Retinal pigment epithelial cell (primary cell): ENCODE measurements around the gene MALAT1.
A peak's percentile ranks its signal among the peaks of the same experiment; 100 is the strongest.

Experiments used
- DNase-seq: peaks from one replicate; pipeline ENCODE4 v3.0.0-alpha.2; 2010; ENCODE audit warnings: low read depth
- H3K4me3 ChIP-seq: 2 replicates; pipeline ENCODE4 v1.5.1; 2011; ENCODE audit warnings: mild to moderate bottlenecking, low read length, control low read depth, moderate library complexity
- TF ChIP-seq, protein P1 (sequence below): conservative IDR thresholded peaks from 2 replicates; pipeline ENCODE4 v1.5.1; 2011; ENCODE audit warnings: low read depth, low read length, control low read depth, inconsistent platforms

MALAT1 gene

DNA sequence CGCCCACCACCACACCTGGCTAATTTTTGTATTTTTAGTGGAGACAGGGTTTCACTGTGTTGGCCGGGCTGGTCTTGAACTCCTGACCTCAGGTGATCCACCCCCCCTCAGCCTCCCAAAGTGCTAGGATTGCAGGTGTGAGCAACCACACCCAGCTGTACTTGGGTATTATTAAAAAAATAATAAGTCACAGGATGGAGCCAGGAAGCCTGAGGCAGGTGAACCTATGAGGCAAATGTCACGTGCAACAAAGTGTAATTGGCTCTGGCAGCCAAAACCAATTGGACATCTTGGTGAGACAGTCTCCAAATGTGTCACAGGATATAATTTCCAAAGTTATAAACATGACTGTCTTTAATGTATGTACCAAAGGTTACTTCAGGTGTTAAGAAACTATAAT lies 24.0 kb upstream of the MALAT1 start:
- TF ChIP-seq, protein P1, sequence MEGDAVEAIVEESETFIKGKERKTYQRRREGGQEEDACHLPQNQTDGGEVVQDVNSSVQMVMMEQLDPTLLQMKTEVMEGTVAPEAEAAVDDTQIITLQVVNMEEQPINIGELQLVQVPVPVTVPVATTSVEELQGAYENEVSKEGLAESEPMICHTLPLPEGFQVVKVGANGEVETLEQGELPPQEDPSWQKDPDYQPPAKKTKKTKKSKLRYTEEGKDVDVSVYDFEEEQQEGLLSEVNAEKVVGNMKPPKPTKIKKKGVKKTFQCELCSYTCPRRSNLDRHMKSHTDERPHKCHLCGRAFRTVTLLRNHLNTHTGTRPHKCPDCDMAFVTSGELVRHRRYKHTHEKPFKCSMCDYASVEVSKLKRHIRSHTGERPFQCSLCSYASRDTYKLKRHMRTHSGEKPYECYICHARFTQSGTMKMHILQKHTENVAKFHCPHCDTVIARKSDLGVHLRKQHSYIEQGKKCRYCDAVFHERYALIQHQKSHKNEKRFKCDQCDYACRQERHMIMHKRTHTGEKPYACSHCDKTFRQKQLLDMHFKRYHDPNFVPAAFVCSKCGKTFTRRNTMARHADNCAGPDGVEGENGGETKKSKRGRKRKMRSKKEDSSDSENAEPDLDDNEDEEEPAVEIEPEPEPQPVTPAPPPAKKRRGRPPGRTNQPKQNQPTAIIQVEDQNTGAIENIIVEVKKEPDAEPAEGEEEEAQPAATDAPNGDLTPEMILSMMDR, result no peak
- no peak for DNase-seq
- H3K4me3 ChIP-seq, result no peak overlapping the region

DNA sequence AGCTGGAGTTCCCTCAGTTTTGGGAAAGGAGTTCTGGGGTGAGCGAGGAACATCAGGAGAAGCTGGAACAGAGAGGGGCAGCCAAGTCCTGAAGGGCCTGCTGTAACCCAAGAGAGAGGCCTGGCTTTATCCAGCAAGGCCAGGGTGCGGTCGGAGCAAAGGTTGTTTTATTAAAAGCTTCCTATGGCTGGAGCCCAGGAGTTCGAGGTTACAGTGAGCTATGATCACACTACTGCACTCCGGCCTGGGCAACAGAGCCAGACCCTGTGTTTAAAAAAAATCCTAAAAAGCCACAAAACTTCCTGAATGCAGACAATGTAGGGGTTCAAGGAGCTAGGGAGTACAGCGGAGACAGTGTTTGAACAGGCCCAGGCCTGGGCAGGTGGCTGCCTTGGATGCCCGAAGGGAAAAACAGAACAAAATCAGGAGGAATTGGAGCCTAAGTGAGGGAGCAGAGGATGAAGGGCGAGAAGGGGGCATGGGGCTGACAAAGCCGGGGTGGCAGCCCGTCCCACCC lies 22.2 kb upstream of the MALAT1 start:
- TF ChIP-seq, protein P1, result no peak
- no peak for DNase-seq
- H3K4me3 ChIP-seq, result peak overlapping the region; percentile 65

DNA sequence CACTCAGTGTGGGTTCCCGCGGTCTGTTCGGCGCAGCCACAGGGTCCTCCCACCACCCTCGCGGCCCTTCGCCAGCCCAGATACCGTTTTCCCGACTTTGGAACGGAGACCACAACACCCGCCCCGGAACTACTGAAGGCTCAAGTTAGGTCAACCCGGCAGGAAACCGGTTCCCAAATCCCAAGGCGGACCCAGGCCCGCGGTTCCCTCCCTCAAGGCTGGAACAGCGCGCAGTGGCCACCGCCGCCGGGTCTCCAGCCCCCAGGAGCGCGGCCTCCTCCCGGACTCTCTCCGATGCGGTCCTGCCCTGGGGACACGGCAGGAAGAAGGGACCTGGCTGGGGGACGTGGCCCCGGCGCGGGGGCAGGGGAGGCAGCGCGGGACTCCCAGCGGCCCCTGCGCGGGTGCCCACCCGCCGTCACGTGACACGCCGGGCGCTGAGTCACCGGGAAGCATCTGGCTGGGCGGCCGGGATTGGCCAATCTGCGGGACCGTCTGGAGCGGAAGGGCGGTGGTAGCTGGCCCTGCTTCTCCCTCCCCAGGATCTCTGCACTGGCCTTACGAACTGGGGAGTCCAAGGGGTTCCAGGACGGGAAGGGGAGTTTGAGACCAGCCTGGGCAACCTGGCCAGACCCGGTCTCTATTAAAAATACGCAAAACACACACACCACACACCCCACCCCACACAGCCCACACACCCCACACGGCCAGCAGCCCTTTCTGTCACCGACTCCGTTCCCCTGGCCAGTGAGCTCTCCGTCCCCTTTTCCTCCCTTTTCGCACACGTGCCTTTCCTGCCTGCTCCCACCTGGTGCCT lies 21.5 kb upstream of the MALAT1 start:
- H3K4me3 ChIP-seq, result peak overlapping the region; percentile 65
- TF ChIP-seq, protein P1, result no peak
- peak; percentile 77 for DNase-seq

DNA sequence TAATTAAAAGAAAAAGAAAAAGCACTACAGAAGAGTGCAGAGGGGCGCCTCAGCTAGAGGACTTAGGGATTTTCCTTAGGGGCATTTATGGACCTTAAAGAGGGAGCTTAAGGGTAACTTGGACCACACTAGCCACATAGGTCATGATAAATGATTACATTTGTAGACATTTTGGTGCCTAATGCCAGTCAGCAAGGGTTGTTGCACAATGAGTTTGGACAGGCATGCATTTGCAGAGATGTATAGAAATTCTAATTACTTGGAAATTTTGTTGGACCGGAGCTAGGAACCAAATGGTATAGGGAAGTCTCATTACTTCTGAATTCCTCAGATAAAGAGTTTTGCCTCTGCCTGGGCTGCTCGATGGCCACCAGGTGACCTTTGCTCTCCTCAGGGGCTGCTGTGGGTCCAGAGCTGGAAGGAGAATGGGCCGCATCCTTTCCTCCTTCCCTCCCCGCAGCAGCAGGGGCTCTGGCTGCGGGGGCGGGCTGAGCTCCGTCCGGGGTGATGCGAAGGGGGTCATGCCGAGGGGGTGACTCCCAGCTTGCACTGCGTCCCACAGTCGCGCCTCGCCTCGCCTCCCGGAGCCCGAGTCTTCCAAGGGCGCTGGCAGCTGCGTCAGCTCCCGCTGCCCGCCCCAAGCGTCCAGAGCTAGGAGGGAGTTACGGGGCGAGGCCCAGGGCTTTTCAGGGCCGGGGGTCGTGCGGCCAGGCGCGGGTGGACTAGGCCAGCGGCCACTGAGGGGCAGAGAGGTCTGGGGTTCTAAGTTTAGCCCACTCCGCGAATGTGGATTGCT lies 20.3 kb upstream of the MALAT1 start:
- no peak for DNase-seq
- H3K4me3 ChIP-seq, result peak overlapping the region; percentile 19
- TF ChIP-seq, protein P1, result peak; percentile 11

DNA sequence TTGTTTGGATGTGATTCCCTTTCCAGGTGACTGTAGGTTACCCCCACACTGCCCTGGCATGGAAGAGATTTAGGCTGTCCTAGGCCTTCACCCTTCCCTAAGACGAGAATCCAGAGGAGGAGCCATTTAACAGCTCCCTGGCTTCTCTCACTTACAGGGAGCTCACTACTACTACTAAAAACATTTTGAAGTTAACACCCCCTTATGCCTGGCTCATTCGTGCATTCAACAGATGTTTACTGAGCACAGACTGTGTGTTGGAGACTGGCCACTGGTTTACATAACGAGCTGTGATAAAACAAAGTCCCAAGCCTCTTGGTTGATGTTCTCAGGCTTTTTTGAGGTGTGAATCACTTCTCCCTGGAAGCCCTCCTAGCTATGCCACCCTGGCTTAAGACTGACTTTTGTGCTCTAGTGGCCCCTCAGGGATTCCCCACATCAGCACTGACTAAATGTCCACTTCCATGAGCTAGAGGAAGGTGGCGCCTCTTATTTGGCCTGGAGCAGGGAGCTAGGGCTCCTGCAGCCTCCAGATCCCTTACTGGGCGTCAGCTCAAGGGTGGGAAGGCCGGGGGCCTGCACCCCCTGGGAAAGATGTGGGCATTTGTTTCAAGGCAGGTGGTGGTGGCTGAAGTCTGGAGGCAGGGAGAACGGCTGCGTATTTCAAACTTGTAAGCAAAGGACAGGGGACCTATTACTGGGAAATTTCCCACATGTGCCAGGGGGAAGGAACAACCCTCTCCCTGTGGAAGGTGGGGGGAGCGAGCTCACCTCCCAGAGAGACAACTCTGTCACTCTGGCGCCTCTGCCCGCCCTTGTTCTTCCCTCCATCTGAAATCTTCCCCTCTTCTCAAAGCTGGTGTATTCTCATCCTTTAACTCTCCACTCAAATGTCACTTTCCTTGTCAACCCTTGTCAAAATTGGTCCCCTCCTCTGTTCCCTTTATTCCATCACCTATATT lies 19.4 kb upstream of the MALAT1 start:
- peak overlapping the region; percentile 1 for H3K4me3 ChIP-seq
- TF ChIP-seq, protein P1, result peak; percentile 56
- DNase-seq, result peak; percentile 72

DNA sequence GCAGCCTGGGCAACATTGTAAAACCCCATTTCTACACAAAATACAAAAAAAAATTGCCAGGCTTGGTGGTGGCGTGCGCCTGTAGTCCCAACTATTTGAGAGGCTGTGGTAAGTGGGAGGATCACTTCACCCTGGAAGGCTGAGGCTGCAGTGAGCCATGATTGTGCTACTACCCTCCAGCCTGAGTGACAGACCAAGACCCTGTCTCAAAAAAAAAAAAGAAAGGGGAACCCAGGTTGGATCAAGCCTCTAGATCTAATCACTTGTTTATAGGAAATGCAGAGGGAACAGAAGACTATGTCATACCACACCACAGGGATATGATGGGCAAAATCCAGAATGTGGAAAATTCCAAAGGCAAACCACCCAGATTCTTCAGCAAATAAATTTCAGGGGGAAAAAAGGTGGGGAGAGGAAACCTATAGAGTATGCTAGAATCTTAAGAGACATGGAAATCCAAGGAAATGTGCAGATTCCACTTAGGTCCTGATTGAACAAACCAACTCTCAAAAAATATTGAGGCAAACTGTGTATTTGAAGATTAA lies 16.5 kb upstream of the MALAT1 start:
- DNase-seq, result no peak
- H3K4me3 ChIP-seq, result no peak overlapping the region
- TF ChIP-seq, protein P1, result no peak
